CD4-positive, alpha-beta T cell treated with Interleukin-1 beta for 1 hour (primary cell): ENCODE data around the gene OR2T2.
"Not testable (repeated sequence)": the region's sequence is repeated elsewhere in the genome, so short reads cannot be mapped to it uniquely, and the experiment has no call there.

Experiments
- DNase-seq, 2 donors: peaks; one replicate each; pipeline ENCODE4 v3.0.0-alpha.2; 2020 to 2022

Gene OR2T2, protein sequence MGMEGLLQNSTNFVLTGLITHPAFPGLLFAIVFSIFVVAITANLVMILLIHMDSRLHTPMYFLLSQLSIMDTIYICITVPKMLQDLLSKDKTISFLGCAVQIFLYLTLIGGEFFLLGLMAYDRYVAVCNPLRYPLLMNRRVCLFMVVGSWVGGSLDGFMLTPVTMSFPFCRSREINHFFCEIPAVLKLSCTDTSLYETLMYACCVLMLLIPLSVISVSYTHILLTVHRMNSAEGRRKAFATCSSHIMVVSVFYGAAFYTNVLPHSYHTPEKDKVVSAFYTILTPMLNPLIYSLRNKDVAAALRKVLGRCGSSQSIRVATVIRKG

DNA sequence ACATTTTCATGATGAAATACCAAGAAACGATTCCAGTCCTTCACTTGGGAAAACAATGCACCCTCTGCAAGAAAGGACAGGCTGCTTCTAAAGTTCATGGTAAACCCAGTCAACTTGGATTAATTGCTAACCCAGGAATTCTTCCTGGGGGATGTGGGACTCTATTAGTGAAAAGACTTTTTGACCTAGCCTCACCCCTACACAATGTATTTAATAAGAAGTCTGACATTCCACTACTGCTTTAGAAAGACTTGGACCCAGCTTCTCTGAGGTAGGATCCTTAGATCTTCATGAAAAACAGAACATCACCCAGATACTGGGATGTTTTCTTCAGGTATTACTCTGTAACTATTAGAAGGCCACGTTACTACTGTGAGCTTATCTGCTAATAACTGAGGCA lies at the start of gene OR2T2:
OR2T2 (plus strand) TSS at position 239 of the 400 bp plus-strand sequence. CDS start 7,161 bp downstream, outside the sequence.
- DNase-seq: not testable (repeated sequence)

DNA sequence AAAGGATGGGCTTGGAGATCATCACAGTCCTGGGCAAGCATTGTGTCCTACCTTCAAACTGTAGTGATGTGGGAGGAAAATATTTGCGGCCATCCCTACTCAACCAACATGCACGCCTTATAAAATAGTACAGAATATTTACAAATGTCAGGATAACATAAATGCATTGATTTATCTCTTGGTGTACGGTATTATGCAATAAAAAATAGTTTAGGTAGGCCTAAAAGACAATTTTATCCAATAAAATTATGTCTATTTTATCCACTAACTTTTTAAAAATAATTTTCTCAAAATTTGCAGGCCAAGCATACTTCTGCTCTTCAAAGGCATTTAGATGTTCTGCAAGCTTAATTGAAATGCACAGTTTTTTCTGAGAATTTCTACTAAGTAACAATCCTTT lies 42.7 kb upstream of the OR2T2 start, which contains the start of gene OR2T1:
OR2T1 (plus strand) TSS at position 301 of the 400 bp plus-strand sequence. CDS start 3,100 bp downstream, outside the sequence.
- DNase-seq: no peak

DNA sequence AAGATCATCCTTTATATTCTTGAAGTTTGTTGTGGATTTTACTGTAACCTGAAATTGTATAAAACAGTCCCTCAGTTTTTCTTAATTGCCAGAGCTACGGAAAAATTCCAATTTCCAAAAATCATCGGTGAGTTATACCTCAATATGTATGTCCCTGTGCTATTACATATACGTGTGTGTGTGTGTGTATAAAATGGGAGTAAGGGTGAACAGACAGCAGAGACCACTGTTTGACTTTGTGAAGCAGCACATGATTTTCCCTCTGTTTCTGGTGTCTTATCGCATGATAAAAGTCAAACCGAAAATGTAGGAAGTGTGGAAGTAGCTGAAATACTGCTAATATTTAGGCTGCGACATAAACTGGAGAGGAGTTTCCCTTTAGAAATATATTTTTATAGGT lies 41.4 kb upstream of the OR2T2 start:
- no peak for DNase-seq

DNA sequence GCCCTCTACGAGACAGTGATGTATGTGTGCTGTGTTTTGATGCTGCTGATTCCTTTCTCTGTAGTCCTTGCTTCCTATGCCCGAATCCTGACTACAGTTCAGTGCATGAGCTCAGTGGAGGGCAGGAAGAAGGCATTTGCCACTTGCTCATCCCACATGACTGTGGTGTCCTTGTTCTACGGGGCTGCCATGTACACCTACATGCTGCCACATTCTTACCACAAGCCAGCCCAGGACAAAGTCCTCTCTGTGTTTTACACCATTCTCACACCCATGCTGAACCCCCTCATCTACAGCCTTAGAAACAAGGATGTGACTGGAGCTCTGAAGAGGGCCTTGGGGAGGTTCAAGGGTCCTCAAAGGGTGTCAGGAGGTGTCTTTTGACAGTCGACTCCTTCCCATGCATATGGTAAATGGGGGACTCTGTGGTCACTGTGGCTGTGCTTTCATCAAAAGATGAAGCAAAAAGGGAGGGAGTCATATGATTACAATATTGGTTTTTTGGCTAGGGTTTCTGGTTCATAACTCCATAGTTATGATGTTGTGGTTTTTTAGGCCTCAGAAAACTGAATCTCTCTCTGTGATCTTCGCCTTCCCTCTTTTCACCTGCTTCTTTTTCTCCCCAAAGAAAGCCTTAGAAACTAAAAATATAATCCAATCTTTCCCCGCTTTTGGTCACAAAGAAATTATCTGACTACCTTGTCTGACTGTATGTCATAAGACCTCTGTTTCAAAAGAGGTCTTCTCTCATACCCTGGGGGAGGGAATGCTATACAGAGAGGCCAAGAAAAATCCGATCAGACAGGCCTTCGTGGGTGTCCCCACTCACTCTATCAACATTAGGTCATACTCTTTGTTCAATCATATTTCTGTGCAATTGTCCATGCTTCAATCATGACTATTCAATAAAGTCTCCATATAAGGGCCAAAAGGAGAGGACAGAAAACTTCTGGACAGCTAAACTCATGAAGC lies 38.4 kb upstream of the OR2T2 start:
- DNase-seq: no peak

DNA sequence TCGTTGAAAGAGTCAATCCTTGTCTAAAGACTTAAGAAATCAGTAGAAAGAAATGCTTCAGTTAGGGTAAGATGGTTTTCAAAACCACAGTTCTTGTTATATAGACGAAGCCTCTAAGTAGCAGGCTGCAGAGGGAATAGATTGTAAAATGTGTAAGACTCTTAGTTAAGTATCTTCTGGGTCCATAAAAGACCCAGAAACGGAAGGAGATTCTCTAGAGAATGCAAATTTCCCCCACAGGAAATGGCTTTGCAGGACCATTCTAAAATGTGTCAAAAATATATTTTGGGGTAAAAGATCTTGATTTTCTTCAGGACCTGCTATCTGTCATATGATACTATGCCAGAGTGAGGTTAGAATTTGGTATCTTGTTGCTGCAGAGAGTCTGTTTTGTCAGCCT lies 29.2 kb upstream of the OR2T2 start:
- no peak for DNase-seq

DNA sequence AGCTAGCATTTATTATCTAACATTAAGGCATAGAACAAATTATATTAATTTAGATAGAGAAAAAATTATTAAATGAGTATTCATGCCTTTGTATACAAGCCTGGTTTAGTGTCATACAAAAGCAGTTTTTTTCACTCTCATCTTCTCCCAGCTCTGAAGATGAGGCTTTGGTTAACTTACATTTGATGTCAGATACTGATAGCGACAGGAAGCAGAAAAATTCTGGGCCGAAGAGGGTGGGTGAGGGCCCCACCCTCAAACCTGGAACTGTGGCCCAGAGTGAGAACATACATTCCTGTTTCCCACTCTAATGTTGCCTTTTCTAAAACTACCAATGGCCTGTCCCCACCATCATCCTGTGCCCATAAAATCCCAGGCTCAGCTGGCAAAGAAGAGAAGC lies 27.6 kb upstream of the OR2T2 start:
- DNase-seq: no peak

DNA sequence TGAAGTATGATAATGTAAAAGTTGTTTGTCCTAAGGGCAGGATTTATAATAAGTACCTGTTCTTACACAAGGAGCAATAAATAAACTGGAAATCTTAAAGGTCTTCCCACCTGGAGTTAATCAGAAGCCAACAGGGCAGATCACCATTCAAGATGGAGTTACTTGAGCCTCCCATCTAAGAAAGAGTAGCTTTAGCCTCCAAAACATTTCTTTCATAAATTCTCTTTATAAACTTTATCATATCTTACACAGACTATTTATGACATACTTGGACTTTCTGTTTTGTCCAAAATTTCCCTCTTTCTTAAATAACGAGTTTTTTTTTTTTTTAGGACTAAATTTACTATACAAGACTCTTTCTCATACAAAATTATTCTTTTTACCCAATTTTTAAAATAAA lies 24.1 kb upstream of the OR2T2 start:
- no peak for DNase-seq

DNA sequence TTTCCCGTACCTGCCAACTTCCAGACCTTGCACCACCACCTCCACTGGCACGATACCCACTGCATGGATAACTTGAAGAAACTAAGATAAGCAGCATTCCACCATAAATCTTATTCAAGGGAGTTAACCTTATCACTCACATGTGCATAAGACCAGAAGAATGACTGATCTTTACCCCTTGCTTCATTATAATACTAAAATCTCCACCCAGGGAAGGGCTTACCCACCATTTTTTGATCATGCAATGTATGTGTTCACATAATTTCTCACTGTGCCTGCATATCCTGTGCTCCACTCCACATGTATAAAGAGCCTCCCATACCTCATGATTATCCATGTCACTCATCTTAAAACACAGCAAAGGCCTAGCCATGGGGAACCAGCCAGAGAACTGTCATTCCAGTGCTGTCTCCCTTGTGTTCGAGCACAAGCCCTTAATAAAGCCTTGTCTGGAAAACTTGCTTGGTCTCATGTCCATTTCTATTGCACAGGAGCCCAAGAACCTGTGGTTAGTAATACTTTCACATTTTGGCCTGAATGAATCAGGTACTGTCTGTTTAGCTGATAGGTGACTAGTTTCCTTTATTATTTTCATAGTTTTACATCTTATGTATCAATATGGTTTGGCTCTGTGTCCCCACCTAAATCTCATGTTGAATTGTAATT lies 17.8 kb upstream of the OR2T2 start:
- not testable (repeated sequence) for DNase-seq

DNA sequence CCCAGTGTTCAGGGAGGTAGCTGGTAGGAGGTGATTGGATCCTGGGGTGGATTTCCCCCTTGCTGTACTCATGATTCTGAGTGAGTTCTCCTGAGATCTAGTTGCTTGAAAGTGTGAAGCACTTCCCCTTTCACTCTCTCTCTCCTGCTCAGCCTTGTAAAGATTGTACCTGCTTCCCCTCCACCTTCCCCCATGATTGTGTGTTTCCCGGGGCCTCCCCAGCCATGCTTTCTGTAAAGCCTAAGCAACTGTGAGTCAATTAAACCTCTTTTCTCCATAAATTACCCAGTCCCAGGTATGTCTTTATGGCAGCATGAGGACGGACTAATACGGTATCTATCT lies 17.3 kb upstream of the OR2T2 start:
- not testable (repeated sequence) for DNase-seq

DNA sequence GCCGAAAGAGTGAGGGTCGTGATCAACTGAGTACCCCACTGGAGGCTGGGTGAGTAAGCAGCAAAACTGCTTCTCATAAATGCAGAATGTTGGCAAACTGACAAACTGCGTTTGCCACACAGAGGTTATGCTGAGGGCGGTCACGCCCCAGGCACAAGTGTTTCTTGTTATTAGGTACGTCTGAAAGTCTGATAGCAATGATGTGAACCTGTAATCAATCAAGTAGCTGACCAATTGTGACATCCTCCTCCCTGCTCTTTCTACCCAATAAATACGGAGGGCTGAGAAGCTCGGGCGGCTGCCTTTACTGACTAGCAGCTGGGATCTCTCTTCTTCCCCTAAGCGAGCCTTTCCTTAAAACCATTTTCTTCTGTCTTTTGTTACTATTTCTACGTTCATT lies 13.8 kb upstream of the OR2T2 start:
- not testable (repeated sequence) for DNase-seq

DNA sequence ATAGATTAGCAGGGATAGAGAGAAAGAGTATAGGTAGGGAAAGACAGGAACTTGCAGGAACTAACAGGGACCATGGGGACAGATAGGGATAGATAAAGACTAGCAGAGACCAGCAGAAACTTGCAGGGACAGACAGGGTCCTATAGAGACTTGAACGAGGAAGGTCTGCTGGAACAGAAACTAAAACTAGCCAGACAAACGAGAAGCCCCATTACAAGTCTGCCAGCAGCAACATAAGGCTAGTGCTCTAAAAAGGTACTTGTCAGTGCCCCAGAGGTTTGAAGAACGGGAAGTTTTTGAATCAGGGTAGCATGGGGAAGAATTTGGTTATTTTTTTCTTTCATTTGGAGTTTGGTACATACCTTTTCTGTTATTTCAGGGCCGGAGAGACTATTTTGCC lies 13.2 kb upstream of the OR2T2 start:
- DNase-seq: not testable (repeated sequence)

DNA sequence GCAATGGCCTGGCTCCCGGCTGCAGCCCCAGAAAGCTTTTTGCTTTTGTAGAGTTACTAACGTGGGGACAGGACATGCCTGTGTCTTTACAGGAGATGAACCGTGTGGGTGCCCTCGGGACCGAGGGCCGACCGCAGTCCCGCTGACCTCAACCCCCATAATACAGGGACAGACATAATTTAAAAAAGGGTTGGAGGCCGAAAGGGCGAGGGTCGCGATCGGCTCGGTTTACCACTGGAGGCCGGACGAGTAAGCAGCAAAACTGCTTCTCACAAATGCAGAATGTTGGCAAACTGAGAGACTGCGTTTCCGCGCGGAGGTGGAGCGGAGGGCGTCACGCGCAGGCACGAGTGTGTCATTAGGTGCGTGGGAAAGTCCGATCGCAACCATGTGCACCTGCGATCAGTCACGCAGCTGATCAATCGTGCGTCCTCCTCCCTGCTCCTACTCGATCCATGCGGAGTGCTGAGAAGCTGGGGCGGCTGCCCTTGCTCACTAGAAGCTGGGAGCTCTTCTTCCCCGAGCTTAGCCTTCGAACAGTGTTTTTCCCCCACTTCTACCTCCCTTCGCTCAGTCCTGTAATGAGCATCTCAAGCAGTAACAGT lies 11.5 kb upstream of the OR2T2 start:
- DNase-seq: not testable (repeated sequence)

DNA sequence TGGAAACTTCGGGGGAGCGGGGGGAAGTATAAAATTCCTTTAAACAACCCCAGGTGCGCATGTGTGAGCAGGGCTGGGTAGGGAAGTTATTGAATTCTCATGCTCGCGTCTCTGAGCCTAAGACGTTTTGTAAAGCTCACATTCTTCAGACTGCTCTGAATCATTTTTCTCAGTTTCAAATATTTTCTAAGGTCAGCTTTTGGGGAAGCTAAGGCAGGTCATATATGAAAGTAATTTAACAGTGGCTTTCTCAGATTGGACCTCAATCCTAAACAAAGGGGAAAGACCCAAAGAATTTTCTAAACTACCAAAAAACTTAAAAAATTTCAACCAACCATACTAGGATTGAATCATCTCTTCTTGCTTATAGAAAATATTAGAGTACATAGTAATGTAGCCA lies 10.5 kb upstream of the OR2T2 start:
- DNase-seq: not testable (repeated sequence)

DNA sequence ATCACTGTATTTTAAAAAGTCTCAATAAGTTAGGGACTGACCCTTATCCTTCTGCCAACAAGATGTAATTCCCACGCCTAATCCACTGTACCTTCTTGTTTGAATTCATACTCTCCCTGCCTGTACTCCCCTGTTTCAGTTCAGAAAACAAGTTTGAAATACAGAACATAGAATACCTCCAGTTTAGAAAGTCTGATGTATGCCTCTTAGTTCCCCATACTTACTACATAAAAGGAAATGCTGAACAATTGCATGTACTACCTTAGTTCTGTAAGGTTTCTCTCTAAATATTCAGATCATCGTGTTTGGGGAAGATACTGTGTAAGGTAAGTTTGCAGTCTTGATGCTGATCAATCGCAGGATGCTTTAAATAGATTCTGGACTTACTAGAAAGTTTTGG lies 9.1 kb upstream of the OR2T2 start:
- DNase-seq: not testable (repeated sequence)

DNA sequence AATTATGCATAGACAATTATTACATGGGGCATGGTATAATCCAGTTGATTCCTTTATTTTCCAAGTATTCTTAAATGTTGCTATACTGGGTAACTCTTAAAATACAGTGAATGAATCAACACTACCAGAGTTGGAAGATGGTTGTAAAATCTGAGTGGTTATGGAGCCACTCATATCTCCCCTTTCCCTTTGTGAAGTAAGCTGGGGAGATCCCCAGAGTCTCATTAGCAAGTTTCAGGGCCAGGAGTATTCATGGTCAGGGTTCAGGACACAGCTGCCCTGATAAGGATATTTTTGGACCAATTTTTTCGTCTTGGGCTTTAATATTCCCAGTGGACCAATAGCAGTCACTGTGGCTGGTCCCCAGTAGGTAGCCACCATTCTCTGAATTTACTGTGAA lies 6.8 kb upstream of the OR2T2 start:
- DNase-seq: not testable (repeated sequence)

DNA sequence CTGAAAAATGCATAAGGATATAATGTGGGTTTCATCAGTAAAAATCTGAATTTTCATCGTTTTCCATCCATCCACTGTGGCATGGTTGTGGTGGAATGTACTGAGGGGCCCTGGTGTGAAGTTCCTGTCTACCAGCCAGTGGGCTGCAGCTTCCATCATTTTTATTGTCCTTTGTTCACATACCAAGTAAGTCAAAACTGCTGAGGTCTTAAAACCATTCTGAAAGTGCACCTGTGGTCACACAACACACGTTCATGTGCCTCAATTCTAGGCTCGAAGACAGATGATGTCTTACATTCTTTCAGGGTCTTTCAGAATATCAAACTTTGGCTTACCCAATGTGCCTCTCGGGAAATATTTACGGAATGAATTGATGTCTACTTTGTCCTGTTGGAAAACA lies 6.2 kb upstream of the OR2T2 start:
- DNase-seq: not testable (repeated sequence)

DNA sequence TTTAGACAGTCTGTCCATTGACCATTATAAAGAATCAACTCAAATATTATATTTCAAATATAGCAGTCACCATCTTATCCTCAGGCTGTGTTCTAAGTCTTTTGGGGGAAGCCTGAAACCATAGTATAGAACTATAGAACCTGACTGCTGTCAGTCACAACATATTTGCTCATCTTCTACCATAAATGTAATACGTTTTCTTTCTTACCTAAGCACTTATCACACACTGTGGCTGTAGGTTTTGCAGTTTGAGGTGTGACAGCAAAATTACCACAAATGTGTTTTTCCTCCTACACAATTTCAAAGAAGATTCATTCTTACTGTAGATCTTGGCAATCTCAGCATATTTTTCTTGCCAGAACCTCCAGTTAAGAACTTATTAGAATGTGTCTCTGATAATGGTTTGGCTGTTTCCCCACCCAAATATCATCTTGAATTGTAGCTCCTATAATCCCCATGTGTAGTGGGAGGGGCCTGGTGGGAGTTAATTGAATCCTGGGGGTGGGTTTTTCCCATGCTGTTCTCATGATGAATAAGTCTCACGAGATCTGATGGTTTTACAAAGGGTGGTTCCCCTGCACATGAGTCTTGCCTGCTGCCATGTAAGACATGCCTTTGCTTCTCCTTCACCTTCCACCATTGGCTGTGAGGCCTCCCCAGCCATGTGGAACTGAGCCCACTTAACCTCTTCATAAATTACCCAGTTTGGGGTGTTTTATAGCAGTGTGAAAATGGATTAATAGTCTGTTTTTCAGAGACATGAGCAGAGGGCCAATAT lies 2.7 kb upstream of the OR2T2 start:
- DNase-seq: not testable (repeated sequence)

DNA sequence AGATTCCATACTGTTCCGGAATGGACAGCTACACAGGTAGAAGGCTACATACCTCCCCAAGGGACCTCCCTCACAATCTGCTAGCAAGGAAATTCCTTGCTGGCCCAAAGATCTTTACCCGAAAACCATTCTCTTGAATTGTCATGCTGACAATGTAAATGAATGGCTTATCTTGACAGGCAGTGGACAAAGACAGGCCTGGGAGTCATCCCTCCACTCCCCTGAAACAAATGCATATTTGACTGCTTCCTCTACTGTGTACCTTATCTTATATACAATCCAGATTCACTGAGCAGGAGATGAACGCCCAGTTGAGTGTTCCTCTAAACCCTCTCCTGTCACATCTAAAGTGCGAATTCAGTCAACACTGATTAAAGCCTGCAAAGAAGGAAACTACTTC lies 834 bp upstream of the OR2T2 start:
- DNase-seq: not testable (repeated sequence)

DNA sequence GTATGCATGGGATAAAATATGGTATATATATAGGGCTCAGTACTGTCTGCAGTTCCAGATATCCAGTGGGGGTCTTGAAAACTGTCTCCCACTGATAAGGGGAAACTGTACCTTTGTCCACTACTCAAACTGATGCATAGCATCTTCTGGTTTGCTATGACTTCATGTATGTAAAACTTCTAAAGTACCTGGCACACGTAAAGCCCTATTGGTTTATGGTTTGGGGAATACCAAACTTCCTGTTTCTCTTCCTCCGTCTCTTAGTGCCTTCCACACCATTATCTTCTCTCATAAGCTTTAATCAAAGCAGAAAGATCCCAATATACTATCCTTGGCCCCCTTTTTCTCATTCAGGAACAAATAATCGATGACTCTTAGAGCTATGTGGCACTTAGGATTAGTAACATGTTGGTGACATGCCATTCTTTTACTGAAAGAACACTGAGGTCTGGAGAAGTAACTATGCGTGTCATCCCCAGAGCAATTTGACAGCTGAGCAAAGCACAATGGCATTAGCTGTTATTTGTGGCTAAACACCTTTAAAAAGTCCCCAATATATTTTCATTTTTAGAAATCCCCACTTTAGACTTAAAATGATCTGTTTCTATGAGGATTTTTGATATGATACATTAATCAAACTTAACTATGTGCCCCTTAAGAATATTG lies 3.1 kb downstream of the OR2T2 start:
- DNase-seq: not testable (repeated sequence)

DNA sequence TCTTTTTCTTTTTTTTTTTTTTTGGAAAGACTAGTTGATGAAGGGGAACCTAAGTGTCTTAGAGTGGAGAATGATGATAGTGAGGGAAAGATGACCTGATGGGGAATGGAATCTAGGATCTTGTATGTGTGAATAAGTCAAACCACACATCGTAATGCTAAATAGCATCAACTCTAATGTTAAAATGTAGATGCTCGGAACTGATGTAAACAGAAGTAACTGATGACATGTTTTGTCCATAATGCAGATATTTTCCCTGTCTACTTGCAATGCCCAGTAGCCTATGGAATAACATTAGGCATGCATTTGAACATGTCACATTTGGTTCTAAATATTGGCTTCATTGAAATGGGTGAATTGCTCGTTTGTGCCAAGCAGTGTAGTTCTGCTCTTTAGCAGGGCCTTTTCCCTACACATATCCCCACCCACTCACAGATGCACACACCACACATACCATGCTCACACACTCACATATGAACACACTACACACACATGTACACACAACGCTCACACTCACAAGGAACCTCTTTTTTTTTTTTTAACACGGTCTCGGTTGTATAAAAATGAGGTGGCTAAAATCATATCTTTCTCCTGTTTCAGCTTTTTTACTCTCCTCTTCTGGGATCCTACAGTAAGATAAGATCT lies 4.5 kb downstream of the OR2T2 start:
- not testable (repeated sequence) for DNase-seq
